ENCODE results near the gene LAMB2. TPM values are rescaled to one million over a fixed set of nuclear protein-coding genes. Genes with fewer than 3 reads are reported as not detected.

The LAMB2 gene
- total and polyA plus RNA-seq, 2 of the 8 experiments (the other 6 are each of a cell fraction or from before 2014, with no cell fraction given), result 112 to 153 TPM

DNA sequence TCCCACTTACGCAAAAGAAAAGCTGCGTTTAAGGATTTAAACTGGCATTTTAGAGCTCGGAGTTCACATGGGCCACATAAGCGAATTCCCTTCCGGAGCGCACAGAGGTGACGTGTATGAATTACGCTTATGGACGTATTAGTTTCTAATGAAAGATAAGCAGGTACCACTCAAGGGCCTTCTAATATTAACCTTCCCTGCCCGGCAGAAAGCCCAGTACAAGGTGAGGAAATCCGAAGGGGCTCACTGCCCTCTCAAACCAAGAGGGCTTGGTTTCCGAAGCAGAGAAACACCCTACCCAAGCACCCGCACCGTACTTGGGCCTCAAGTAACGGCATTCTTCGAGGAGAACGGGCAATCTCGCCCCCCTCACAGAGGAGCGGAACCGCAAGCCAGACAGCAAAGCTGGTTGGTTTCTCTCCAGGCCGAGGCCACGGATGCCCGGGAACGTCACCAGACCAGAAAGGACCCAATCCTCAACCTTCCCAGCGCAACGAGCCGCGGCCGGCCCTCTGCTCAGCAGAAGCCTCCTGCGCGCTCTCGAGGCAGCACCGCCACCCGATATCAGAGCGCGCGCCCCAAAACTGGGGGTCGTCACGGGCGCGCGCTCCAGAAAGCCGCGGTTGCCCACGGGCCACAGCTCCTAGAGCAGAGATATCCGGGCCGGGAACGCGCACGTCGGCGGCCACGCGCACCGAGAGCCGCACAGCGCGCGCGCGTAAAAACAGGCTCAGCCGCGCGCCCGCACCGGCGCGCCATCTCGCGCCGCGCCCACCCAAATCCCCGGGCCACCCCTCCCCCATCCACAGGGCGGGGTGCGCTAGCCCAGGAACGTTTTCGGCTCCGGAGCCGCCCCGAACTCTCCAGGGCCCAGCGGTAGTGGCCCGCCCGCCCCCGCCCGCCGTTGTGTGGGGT lies 39.7 kb downstream of the LAMB2 start (continued):
- TF ChIP-seq, protein P1, sequence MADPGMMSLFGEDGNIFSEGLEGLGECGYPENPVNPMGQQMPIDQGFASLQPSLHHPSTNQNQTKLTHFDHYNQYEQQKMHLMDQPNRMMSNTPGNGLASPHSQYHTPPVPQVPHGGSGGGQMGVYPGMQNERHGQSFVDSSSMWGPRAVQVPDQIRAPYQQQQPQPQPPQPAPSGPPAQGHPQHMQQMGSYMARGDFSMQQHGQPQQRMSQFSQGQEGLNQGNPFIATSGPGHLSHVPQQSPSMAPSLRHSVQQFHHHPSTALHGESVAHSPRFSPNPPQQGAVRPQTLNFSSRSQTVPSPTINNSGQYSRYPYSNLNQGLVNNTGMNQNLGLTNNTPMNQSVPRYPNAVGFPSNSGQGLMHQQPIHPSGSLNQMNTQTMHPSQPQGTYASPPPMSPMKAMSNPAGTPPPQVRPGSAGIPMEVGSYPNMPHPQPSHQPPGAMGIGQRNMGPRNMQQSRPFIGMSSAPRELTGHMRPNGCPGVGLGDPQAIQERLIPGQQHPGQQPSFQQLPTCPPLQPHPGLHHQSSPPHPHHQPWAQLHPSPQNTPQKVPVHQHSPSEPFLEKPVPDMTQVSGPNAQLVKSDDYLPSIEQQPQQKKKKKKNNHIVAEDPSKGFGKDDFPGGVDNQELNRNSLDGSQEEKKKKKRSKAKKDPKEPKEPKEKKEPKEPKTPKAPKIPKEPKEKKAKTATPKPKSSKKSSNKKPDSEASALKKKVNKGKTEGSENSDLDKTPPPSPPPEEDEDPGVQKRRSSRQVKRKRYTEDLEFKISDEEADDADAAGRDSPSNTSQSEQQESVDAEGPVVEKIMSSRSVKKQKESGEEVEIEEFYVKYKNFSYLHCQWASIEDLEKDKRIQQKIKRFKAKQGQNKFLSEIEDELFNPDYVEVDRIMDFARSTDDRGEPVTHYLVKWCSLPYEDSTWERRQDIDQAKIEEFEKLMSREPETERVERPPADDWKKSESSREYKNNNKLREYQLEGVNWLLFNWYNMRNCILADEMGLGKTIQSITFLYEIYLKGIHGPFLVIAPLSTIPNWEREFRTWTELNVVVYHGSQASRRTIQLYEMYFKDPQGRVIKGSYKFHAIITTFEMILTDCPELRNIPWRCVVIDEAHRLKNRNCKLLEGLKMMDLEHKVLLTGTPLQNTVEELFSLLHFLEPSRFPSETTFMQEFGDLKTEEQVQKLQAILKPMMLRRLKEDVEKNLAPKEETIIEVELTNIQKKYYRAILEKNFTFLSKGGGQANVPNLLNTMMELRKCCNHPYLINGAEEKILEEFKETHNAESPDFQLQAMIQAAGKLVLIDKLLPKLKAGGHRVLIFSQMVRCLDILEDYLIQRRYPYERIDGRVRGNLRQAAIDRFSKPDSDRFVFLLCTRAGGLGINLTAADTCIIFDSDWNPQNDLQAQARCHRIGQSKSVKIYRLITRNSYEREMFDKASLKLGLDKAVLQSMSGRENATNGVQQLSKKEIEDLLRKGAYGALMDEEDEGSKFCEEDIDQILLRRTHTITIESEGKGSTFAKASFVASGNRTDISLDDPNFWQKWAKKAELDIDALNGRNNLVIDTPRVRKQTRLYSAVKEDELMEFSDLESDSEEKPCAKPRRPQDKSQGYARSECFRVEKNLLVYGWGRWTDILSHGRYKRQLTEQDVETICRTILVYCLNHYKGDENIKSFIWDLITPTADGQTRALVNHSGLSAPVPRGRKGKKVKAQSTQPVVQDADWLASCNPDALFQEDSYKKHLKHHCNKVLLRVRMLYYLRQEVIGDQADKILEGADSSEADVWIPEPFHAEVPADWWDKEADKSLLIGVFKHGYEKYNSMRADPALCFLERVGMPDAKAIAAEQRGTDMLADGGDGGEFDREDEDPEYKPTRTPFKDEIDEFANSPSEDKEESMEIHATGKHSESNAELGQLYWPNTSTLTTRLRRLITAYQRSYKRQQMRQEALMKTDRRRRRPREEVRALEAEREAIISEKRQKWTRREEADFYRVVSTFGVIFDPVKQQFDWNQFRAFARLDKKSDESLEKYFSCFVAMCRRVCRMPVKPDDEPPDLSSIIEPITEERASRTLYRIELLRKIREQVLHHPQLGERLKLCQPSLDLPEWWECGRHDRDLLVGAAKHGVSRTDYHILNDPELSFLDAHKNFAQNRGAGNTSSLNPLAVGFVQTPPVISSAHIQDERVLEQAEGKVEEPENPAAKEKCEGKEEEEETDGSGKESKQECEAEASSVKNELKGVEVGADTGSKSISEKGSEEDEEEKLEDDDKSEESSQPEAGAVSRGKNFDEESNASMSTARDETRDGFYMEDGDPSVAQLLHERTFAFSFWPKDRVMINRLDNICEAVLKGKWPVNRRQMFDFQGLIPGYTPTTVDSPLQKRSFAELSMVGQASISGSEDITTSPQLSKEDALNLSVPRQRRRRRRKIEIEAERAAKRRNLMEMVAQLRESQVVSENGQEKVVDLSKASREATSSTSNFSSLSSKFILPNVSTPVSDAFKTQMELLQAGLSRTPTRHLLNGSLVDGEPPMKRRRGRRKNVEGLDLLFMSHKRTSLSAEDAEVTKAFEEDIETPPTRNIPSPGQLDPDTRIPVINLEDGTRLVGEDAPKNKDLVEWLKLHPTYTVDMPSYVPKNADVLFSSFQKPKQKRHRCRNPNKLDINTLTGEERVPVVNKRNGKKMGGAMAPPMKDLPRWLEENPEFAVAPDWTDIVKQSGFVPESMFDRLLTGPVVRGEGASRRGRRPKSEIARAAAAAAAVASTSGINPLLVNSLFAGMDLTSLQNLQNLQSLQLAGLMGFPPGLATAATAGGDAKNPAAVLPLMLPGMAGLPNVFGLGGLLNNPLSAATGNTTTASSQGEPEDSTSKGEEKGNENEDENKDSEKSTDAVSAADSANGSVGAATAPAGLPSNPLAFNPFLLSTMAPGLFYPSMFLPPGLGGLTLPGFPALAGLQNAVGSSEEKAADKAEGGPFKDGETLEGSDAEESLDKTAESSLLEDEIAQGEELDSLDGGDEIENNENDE (IDR thresholded peaks at IDR 0.05; ENCODE audit: insufficient replicate concordance, low read length), result no peak
- TF ChIP-seq HDAC6 (IDR thresholded peaks at IDR 0.05; ENCODE audit: low read depth, low read length) (no peak), EZH2 (IDR thresholded peaks at IDR 0.05; ENCODE audit: low read depth, low read length, severe bottlenecking) (no peak), EP300 (IDR thresholded peaks at IDR 0.05; ENCODE audit: borderline replicate concordance in 1 of 2, low read depth in 2 of 2, low read length in 2 of 2) (no peak), CHD1 (IDR thresholded peaks at IDR 0.05; ENCODE audit: low read depth, low read length) (no peak)
- TF ChIP-seq, protein P2, sequence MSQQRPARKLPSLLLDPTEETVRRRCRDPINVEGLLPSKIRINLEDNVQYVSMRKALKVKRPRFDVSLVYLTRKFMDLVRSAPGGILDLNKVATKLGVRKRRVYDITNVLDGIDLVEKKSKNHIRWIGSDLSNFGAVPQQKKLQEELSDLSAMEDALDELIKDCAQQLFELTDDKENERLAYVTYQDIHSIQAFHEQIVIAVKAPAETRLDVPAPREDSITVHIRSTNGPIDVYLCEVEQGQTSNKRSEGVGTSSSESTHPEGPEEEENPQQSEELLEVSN (IDR thresholded peaks at IDR 0.05), result no peak
- TF ChIP-seq, protein P3, sequence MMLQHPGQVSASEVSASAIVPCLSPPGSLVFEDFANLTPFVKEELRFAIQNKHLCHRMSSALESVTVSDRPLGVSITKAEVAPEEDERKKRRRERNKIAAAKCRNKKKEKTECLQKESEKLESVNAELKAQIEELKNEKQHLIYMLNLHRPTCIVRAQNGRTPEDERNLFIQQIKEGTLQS (IDR thresholded peaks at IDR 0.05; ENCODE audit: insufficient read depth, low read depth, low read length), result no peak
